Hematopoietic multipotent progenitor cell treated with erythropoietin and hydrocortisone succinate and interleukin-3 and kit ligand, for 17 days (in vitro differentiated cells): ENCODE measurements around the gene ZNF280D.

Source experiments
- DNase-seq: peaks from one replicate; pipeline ENCODE4 v3.0.0-alpha.2; 2015; ENCODE audit warnings: low spot score

ZNF280D gene

GRCh38 chr15:56752986-56753385 lies 19.7 kb upstream of the ZNF280D start:
- no peak for DNase-seq

DNA sequence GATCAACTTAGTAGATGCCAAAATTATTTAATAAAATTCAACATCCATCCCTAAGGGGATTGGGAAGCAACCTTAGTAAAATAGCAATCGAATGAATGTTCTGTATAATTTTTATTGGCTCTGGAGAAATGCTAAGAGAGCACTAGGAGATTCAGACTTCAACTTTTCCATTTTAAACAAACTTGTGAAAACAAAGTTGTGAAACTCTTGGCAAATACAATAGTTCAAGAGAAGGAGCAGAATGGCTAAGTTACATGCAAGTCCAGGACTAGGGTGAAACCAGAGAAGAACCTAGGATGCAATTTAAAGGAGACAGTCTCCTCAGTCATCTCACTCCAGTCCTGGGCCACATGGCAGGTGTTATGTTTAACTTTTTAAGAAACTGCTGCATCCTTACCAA lies 16.7 kb upstream of the ZNF280D start:
- DNase-seq: no peak

DNA sequence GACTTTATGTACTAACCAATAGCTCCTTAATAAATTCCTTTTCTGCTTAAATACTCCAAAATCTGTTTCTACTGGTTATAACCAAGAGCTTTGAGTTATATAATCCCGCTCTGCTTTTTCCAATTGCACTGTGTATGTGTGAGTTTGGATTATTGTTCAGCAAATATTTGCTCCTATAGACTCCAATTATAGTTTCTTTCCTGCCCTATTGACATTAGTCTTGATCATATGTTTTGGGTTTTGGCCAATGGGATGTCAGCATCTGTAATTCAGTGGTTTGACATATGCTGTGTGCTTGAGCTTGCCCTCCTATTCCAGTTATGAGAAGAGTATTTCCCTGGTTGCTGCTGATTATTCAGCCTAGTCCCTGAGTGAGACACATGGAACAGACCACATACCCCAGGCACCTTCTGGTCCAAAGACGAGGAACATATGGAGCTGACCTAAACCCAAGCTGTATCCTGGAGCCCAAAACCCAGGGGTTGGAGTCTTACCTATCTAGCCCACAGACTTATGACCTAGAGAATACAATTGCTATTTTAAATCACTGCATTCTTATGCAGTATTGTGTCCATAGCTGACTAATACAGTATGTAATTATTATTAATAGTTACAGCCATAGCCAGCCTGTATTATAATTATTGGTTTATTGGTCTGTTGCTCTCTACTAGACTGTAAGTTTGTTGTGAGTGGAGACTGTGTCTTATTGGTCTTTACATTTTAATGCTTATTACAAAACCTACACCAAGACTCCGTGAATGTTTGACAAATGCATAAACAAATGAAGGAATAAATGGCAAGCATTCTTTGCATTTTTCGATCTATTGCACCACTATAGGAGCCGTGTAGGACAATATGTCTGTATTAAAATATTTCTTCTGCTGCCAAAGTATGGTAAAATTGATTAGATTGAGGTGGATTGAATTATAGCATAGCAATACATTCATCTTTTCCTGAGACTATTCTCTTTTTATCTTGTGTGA lies 11.7 kb upstream of the ZNF280D start:
- DNase-seq: no peak

GRCh38 chr15:56741541-56741940 lies 8.2 kb upstream of the ZNF280D start:
- DNase-seq: no peak

GRCh38 chr15:56739964-56740640 lies 6.8 kb upstream of the ZNF280D start:
- DNase-seq: no peak

DNA sequence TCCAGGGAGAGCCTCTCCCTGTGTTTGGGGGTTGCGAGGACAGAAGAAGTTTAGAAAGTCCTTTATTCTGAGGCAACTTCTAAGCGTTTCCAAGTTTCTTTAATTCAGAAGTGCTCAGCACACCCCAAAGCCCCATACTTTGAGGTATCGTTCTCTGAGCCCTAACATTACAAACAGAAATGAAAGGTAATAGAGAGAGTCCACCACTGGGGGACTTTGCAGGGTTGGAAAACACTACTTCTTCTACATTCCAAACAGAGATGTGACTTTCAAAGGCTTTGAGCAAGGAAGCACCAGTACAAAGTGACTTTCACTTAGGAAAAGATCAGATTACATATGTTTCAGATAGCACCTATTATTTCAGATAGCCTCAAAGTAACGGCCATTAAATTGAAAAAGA lies 6.2 kb upstream of the ZNF280D start:
- DNase-seq: no peak

DNA sequence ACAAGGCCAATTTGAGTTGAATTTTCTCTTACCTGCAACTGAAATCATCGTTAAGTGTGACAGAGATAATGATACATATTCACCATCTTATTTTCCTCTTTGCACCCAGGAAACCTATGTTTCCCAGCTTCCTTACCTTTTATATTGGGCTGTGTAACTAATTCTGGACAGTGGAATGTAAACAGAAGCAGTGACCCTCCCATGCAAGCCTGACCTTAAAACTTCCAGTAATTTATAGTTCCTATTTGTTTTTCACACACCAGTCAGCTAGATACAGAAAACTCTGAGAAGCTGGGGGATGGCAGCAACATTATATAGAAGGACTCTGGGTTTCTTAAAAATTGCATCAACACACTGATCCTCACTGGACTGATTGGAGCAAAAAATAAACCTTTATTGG lies 4.5 kb upstream of the ZNF280D start:
- DNase-seq: no peak

DNA sequence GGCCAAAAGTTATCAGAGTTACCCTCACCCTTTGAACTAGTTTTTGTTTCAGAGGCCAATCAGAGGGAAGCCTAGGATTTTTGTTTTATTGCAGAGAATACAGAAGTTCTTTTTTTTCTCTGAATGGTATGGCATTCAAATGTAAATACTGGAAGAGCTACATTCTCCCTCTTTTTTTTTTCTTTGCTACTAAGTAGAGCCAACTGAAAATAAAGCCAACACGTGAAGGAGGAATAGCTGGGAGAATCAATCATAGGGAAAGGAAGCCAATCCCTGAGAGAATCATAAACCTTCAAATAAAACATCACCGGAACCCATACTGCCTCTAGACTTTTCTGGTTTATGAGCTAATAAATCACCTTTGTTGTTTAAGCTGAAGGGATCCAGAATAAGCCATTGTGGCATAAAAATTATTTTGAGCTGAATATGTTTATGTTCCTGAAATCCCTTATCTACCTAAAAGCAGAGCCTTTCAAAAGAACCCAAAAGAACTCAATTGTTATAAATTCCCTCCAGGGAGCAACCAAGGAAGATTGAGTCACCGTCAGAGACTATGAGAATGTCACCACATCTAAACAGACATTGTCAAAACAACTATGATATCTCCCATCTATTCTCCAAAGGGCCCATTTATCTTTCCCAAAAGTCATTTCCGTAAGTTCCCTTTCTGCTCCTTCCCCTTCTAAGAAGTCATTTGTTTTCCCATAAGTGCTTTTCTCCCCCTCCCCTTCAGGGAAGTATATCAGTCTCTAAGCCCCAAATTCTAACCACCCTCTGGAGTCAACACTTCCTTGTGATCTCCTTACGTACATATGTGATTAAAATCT lies 3.8 kb upstream of the ZNF280D start:
- DNase-seq: no peak

DNA sequence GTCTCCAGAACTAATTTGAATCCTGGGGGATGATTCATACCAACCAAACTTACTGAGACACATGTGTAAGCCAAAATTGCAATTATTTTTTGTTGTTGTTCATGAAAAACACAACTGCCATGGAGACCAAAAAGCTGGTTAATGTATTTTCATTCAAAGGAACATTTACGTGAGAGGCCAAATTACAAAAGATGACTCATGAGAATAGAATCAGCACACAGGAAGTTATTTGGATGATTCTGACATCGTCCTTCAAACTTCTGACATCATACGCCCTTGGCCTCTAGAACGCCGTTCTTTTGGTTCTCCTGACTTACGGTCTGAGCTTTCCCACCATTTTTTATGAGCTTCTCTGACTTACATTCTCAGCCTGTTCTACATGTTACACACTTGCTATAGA lies 3.0 kb upstream of the ZNF280D start:
- DNase-seq: no peak

DNA sequence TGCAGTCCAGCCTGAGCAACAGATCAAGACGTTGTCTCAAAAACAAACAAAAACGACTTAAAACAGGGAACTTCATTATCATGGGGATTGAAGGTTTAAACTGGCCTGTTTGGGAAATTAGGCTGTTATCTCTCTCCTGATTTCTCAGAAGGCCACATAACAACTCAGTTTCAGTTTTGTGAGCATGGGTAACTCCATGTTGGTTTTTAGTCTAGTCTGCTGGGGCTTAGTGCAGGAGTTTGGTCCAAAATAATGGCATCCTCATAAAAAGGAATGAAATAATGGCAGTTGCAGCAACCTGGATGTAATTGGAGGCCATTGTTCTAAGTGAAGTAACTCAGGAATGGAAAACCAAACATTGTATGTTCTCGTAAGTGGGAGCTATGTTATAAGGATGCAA lies 2.3 kb upstream of the ZNF280D start:
- no peak for DNase-seq

DNA sequence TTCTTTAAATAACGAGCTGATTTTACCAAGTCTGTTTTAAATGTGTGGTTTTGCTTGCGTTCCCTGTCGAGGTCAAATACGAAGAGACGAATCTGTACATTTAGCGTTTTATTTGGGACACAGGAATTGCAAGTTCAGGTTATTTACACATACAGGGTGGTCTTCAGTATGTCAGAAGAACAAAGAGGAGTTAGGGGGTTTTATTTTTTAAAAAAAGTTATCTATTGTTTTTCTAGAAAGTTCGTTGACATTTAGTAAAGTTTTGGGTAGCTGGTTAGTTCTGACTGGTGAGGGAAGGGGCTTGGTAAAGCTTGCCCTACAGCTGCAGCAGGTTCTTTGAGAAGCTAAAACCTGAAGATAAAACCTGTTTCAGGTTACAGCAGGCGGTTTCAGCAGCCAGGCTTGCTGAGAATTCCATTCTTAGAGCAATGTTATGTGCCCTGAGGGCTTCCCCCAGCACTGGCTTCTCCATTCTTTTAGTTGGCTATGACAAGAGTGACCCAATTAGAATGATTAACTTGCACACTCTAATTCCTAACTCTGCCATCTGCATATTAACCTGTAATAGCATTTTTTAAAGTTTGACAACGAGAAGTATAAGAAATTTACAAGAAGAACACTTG lies 815 bp upstream of the ZNF280D start:
- DNase-seq: no peak

GRCh38 chr15:56732886-56733135 lies 498 bp downstream of the ZNF280D start:
- DNase-seq: no peak

DNA sequence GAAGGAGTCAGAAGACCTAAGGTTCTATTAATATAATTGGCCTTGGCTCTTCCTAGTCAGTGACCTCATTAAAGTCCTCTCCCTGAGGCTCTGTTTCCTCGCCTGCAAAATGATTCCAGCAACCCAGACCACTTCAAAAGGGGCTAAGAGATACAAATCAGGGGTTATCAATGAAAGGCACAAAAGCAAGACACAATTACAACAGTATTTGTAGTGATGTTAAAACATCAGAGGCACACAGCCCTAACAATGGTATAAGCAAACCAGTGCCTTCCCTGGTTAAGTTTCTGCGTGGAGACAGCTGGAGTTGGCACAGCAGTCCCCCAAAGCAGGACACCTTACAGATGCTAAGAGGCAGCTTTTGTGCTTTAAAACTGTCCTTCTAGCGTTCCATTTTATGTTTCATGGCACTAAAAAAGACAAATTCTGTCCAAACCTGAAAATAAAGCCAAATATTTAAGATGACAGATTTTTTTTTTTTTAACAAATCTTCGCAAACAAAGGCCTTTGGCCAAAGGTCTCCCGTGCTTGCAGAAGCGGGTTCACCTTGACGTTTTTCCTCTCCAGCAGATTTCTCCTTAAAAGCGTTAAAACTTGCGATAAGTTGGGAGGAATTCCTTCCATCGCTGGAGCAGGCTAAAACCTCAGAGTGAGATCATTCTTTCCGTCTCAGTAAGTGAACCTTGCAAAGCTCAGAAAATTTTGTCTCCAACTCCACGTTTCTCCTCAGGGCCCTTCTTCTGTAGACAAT lies 999 bp downstream of the ZNF280D start:
- no peak for DNase-seq

DNA sequence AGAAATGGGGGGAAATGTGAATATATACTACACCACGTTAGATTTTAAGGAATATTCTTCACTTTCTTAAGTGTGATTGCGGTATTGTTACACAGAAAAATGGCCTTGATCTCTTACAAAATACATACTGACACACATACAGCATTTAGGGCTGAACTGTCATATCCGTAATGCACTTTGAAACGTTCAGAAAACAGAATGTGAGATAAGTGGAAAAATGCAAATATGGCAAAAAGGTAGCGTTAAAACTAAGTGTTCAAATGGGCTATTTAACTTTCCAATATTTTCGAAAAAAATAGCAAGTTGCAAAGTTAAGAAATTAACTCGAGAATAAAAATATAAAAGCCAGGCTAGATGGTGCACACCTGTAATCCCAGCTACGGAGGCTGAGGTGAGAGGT lies 1.8 kb downstream of the ZNF280D start:
- DNase-seq: no peak

DNA sequence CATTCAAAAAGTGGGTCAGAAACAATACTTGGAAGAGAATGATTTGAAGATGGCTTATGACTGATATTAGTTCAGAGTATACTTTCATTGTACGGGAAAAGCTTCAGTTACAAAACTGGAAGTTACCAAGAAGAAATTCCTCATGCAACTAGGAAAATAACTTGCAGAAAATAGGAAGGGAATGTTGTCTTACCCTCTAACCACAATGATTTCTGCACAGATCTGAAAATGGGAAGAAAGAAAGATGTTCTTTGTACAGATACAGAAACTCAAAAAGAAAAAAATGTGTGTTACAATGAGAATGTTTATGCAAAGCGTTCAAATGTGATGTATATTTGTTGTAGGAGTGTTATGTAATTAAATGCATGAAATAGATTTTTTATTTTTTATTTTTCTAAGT lies 3.7 kb downstream of the ZNF280D start:
- no peak for DNase-seq

DNA sequence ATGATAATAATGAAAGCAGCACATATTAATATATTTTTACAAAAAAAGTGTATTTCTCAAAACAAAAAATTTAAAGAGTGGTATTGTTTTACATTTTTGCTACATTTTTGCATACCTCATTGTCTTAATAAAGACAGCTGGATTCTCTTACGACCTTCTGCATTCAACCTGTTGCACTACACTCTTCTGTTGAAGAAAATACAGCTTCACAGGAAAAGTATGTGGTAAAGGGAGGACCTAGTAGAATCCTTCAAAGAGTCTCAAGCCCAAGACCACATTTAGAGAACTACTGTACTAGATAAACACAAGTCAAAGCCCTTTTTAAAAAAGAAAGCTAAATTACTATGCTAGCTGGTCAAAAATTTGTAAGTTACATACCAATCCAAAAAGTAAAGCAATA lies 7.9 kb downstream of the ZNF280D start:
- DNase-seq: no peak

DNA sequence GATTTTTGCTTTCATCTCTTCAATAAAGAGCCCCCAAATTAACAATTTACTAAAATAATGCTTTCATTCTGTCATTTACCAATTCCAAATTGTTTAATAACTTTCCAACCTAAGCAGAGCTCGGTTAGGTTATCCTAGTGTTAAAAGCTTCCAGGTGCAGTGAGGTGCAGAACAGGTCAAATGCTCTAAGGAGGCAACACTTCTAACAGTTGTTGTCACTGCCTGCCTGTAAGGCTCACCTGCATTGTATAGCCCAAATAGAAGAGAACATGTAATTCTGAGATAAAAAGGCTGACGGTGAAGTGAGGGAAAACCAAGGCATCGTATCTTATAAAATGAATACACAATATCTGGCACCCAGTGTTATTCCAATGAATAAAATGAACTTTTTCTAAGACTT lies 9.1 kb downstream of the ZNF280D start:
- DNase-seq: no peak

- DNase-seq: no peak
Measured at GRCh38 chr15:56723787-56724186, 9.5 kb downstream of the ZNF280D start.

DNA sequence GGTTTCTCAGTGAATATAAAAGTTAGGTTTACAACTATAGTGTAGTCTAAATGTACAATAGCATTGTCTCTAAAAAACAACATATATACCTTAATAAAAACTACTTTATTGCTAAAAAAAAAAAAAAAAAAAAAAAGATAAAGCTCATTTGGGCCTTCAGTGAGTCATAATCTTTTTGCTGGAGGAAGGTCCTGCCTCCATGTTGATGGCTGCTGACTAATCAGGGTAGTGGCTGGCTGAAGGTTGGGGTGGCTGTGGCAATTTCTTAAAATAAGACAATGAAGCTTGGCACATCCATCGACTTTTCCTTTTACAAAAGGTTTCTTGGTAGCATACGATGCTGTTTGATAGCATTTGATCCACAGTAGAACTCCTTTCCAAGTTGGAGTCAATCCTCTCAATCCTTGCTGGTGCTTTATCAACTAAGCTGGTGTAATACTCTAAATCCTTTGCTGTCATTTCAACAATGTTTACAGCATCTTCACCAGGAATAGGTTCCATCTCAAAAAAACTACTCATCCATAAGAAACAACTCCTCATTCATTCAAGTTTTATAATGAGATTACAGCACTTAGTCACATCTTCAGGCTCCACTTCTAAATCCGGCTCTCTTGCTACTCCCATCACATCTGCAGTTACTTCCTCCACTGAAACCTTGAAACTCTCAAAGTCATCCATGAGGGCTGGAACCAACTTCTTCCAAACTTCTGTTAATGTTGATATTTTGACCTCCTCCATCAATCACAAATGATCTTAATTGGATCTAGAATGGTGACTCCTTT lies 13.3 kb downstream of the ZNF280D start:
- no peak for DNase-seq

DNA sequence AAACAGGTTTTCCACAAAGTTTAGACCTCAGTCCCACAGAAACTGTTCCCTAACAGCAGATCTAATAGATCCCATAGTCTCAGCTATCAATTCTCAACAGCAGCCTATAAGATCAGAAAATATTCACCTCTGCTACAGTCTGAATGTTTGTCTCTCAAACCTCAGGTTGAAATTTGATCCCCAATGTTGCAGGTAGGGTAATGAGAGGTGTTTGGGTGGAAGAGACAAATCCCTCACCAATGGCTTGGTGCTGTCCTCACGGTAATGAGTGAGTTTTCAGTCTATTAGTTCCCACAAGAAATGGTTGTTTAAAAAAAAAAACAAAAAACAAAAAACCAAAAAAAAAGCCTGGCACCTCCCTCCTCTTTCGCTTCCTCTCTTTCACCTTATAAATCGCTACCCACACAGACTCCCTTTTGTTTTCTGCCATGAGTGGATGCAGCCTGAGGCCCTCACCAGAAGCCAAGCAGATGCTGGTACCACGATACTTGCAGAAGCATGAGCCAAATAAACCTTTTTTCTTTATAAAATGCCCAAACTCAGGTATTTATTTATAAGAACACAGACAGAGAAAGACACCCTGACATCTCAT lies 14.2 kb downstream of the ZNF280D start:
- DNase-seq: no peak

- DNase-seq: no peak
Measured at GRCh38 chr15:56718560-56718959, 14.7 kb downstream of the ZNF280D start.
